GOT3 (cell line): ENCODE results near the gene RPA1.

ENCODE experiments used
- DNase-seq: peaks from one replicate; lab custom pipeline; 2025; ENCODE audit warnings: mixed read lengths; lab: John Stamatoyannopoulos, UW

Gene RPA1

GRCh38 chr17:1942666-1943435, 113.0 kb downstream of the RPA1 start:
- no peak for DNase-seq

GRCh38 chr17:1943436-1943831, 113.6 kb downstream of the RPA1 start:
- DNase-seq = no peak

- DNase-seq = no peak
Measured at GRCh38 chr17:1945621-1946020, 115.8 kb downstream of the RPA1 start.

- DNase-seq = no peak
Measured at GRCh38 chr17:1946021-1946932, 116.5 kb downstream of the RPA1 start.

GRCh38 chr17:1947229-1947742, 117.5 kb downstream of the RPA1 start:
- no peak for DNase-seq

- no peak for DNase-seq
Measured at GRCh38 chr17:1947743-1948516, 118.1 kb downstream of the RPA1 start.

- no peak for DNase-seq
Measured at GRCh38 chr17:1948517-1948825, 118.7 kb downstream of the RPA1 start.
